ENCODE data around the gene TPCN1.

DNA sequence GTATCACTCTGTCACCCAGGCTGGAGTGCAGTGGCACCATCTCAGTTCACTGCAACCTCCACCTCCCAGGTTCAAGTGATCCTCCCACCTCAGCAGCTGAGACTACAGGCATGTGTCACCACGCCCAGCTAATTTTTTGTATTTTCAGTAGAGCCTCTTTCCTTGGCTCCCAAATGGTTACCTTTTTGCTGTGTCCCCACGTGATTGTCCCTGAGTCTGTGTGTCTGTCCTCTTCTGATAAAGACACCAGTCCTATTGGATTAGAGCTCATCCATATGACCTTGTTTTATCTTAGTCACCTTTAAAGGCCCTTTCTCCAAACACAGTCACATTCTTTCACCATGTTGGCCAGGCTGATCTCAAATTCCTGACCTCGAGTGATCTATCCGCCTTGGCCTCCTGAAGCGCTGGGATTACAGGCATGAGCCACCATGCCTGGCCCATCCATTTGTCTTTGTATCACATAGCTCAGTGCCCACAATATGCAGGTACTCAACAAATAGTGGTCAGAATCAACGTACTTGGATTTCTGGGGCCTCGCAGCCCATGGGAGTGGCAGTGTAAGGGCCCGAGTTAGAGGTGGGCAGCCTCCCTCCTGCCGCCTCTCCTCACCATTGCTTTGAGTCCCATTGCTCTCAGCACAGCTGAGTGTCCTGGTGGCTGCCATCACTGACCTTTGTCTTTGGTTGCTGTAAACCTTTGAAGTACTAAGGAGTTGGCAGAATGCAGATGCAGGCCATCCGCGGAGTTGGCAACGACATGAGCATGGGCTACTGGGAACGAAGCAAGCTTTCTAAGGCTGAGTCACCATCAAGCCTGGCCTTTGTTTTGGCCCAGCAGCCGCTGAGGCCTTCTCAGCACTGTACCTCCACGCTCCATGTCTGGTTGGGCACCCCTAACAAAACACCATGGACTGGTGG is 9.3 kb downstream of the TPCN1 start:
- TF ChIP-seq, protein P1, sequence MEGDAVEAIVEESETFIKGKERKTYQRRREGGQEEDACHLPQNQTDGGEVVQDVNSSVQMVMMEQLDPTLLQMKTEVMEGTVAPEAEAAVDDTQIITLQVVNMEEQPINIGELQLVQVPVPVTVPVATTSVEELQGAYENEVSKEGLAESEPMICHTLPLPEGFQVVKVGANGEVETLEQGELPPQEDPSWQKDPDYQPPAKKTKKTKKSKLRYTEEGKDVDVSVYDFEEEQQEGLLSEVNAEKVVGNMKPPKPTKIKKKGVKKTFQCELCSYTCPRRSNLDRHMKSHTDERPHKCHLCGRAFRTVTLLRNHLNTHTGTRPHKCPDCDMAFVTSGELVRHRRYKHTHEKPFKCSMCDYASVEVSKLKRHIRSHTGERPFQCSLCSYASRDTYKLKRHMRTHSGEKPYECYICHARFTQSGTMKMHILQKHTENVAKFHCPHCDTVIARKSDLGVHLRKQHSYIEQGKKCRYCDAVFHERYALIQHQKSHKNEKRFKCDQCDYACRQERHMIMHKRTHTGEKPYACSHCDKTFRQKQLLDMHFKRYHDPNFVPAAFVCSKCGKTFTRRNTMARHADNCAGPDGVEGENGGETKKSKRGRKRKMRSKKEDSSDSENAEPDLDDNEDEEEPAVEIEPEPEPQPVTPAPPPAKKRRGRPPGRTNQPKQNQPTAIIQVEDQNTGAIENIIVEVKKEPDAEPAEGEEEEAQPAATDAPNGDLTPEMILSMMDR (conservative IDR thresholded peaks at IDR 0.05), result no peak
- TF ChIP-seq EZH2 (IDR thresholded peaks at IDR 0.05; ENCODE audit: low read depth), result no peak

All from PC-9 (cell line).